ENCODE results near the gene GPATCH3.
A peak's percentile ranks its signal among the peaks of the same experiment; 100 is the strongest.
"Not testable (repeated sequence)": the region's sequence is repeated elsewhere in the genome, so short reads cannot be mapped to it uniquely, and the experiment has no call there.

GPATCH3 gene

DNA sequence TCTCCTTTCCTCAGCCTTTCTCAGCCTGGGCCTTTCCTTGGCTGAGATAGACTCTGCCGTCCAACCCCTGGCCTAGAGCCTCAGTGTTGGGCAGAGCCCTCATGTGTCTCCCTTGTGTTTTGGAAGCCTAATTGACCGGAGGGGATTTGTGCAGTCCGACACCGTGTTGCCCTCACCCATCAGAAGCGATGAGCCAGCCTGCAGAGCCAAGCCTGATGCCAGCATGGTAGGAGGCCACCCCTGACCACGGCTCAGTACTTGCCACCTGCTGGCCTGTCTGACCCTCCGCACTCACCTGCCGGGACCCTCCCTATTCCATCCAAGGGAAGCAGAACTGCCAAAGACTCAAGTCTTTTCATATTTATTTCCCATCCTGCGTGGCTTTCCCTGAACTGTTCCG, 46.7 kb downstream of the GPATCH3 start:
- DNase-seq (ENCODE audit: low read depth): no peak
- H3K4me3 ChIP-seq (ENCODE audit: low read depth, low read length): no peak overlapping the region
- TF ChIP-seq, protein P1, sequence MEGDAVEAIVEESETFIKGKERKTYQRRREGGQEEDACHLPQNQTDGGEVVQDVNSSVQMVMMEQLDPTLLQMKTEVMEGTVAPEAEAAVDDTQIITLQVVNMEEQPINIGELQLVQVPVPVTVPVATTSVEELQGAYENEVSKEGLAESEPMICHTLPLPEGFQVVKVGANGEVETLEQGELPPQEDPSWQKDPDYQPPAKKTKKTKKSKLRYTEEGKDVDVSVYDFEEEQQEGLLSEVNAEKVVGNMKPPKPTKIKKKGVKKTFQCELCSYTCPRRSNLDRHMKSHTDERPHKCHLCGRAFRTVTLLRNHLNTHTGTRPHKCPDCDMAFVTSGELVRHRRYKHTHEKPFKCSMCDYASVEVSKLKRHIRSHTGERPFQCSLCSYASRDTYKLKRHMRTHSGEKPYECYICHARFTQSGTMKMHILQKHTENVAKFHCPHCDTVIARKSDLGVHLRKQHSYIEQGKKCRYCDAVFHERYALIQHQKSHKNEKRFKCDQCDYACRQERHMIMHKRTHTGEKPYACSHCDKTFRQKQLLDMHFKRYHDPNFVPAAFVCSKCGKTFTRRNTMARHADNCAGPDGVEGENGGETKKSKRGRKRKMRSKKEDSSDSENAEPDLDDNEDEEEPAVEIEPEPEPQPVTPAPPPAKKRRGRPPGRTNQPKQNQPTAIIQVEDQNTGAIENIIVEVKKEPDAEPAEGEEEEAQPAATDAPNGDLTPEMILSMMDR (IDR thresholded peaks at IDR 0.05; ENCODE audit: low read depth, low read length, missing control alignments): no peak

DNA sequence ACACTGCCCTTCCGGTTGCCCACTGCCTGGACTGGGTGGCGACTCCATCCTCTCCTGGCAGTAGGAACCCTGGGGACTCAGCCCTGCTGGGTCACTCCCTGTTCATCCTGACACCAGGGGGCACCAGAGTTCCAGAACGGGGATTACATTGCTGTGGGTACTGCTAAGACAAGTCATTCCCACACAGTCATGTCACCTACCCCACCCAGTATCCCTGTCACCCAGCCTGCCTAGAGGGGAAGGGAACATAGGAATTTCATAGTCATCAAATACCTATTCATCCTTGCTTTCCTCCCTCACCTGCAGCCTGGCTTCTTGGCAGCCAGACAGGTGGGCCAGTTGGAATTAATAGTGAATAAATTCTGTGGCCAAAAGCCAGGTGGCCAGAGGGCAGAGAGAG, 47.1 kb downstream of the GPATCH3 start:
- DNase-seq (ENCODE audit: low read depth): no peak
- TF ChIP-seq, protein P1 (IDR thresholded peaks at IDR 0.05; ENCODE audit: low read depth, low read length, missing control alignments): peak; percentile 78
- no peak overlapping the region for H3K4me3 ChIP-seq (ENCODE audit: low read depth, low read length)

DNA sequence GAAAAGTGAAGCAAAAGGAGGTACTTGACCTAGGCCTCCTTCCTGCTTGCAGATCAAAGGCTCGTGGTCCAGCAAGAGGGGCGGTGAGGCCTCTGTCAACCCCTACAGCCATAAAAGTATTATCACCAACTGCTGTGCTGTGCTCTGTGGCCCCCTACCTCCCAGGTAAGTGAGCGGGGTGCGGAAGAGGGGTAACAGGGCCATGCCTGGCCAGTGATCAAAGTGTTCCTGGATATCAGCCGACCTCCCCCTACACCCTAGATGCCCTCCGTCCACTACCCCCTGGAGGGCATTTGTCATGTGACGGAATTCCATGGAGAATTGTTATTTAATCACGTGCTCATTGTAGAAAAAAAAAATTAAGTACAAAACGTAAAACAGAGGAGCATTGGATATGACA, 47.6 kb downstream of the GPATCH3 start:
- H3K4me3 ChIP-seq (ENCODE audit: low read depth, low read length): no peak overlapping the region
- TF ChIP-seq, protein P1 (IDR thresholded peaks at IDR 0.05; ENCODE audit: low read depth, low read length, missing control alignments): no peak
- DNase-seq (ENCODE audit: low read depth): no peak

DNA sequence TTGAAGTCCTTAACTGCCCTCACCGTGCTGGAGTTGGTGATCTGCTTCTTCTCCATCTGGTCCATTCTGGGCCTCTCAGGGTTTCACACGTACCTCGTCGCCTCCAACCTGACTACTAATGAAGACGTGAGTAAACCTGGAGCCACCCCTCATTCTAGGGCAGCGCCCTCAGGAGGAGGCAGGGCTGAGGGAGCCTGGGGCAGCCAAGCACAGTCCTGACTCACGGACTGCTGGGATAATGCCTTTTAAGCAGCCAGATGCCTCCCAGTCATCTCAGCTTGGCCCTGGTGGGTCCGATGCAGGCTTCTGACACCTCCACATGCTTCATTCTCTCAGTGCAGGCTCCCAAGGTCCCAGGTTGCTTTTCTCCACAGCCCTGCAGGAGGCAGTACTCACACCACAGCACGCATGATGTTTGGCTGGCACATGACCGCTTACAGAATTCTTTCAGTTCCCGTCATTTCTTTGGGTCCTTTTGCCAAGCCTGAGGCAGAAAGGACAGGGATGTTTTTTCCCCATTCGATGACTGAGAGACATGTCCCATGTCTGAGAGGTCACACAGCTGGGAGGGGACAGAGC, 49.1 kb downstream of the GPATCH3 start:
- no peak overlapping the region for H3K4me3 ChIP-seq (ENCODE audit: low read depth, low read length)
- no peak for DNase-seq (ENCODE audit: low read depth)
- TF ChIP-seq, protein P1 (IDR thresholded peaks at IDR 0.05; ENCODE audit: low read depth, low read length, missing control alignments): peak; percentile 6

DNA sequence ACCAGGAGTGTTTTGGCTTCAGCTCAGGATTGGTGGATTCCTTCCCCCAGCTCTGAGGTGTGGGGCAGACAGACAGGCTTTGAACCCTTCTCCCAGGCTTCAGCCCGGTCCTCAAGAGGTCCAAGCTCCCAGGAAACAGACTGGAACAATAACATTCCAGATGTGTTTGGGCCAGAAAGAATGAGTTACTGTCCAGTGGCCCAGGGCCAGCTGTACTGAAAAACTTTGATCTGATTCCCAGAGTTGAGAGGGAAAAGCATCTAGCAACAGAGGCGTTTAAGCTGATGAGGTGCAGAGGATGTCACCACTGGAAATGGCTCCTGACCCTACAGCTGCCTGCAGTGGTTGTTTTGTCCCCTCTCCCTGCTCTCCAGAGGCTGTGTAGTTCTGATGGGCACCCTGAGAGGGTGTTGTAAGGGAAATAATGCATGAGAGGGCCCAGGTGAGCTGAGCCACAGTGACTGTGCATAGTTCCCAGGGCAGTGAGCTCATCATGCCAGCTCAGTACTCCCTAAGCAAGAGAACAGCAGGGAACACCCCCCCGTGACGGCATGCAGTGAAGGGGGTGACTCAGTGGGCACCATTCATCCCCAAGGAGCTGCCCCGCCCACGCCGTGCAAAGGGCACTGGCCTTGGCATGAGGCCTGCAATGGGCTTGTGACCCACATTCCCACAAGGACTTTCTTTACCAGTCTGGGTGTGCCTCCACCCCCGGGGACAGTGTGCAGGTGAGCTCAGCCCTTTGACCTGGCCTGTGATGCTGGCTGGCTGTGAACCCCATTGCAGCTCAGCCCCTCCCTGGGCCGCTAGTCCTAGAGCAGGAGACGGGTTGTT, 51.1 kb downstream of the GPATCH3 start:
- DNase-seq (ENCODE audit: low read depth): no peak
- TF ChIP-seq, protein P1 (IDR thresholded peaks at IDR 0.05; ENCODE audit: low read depth, low read length, missing control alignments): no peak
- no peak overlapping the region for H3K4me3 ChIP-seq (ENCODE audit: low read depth, low read length)

DNA sequence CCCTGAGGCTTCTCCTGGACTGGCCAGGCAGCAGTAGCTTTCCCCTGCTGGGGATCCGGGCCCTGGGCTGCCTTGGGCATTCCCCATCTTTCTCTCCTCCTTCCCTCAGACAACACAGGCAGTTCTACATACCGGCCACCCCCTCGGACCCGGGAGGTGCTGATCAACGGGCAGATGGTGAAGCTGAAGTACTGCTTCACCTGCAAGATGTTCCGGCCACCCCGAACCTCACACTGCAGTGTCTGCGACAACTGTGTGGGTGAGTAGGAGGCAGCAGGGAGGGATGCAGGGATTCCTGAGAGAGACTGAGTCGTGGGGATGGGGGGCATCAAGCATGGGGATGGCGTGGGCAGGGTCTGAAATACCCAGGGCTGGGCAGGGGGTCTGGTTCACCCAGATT, 51.8 kb downstream of the GPATCH3 start:
- TF ChIP-seq, protein P1 (IDR thresholded peaks at IDR 0.05; ENCODE audit: low read depth, low read length, missing control alignments): no peak
- DNase-seq (ENCODE audit: low read depth): no peak
- H3K4me3 ChIP-seq (ENCODE audit: low read depth, low read length): no peak overlapping the region

DNA sequence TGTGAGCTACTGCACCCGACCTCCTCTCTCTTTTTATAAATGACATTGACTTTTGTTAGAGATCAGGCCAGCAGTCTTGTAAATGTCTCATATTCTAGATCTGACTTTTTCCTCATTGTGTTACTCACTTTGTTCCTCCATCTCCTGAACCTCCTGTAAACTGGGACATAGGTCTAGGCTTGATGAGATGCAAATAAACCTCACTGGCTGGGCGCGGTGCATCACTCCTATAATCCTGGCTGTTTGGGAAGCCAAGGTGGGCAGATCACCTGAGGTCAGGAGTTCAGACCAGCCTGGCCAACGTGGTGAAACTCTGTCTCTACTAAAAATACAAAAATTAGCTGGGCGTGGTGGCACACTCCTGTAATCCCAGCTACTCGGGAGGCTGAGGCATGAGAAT, 52.4 kb downstream of the GPATCH3 start:
- not testable (repeated sequence) for DNase-seq (ENCODE audit: low read depth); H3K4me3 ChIP-seq (ENCODE audit: low read depth, low read length)

Measured in GM12864 (cell line).